ENCODE data around the gene ZNF205. TPM values are rescaled to one million over a fixed set of nuclear protein-coding genes. Genes with fewer than 3 reads are reported as not detected.
A peak's percentile ranks its signal among the peaks of the same experiment; 100 is the strongest.

The ZNF205 gene
- total and polyA plus RNA-seq, 2 of the 13 experiments (the other 11 are each of a cell fraction or from before 2014, with no cell fraction given) = 5.8 to 10.2 TPM

DNA sequence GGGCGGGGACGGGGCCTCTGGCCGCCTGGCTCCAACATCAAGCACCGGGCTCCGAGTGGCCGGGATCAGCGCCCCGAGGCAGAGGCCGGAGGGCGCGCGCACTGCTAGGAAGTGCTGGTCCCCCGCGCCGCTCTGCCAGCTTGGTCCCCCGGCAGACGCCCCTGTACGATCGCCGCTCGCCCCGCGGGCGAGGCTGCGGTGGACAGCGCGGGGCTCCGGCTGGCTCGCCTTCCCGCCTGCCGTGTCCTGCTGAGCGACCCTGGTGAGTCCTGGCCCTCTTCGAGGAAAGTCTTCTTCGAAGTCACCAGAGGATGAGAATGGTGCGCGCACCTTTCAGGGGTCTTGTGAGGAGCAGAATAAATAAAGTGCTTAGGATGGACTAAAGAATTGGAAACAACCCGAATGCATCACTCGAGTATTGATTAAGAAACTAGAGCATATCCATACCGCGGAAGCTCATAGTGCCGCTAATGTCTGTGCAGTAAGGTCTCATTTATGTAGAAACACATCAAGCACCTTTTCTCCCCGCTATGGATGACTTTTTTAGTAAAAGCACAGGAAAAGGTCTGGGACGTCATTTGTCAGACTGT lies 22.8 kb downstream of the ZNF205 start (continued):
- TF ChIP-seq MEIS2 (CRISPR knock-in tag; IDR thresholded peaks at IDR 0.05) (no peak; the same call in 1 of the 2 replicates), ZNF678 (CRISPR knock-in tag; IDR thresholded peaks at IDR 0.05) (0 out of 2 replicates have a peak, but pooled peaks have one; percentile 54), KAT7 (CRISPR knock-in tag; IDR thresholded peaks at IDR 0.05; ENCODE audit: borderline replicate concordance) (no peak), SALL1 (CRISPR knock-in tag; IDR thresholded peaks at IDR 0.05) (peak; percentile 32; the same call in 1 of the 2 replicates), SETDB1 (CRISPR knock-in tag; IDR thresholded peaks at IDR 0.05; ENCODE audit: borderline replicate concordance) (no peak), KDM2A (CRISPR knock-in tag; IDR thresholded peaks at IDR 0.05; ENCODE audit: borderline replicate concordance, low read depth) (0 out of 2 replicates have a peak, but pooled peaks have one; percentile 7), ZBTB26 (CRISPR knock-in tag; IDR thresholded peaks at IDR 0.05; ENCODE audit: borderline replicate concordance) (no peak), NKX3-1 (CRISPR knock-in tag; IDR thresholded peaks at IDR 0.05) (peak; percentile 43; the same call in 1 of the 2 replicates), THAP11 (CRISPR knock-in tag; IDR thresholded peaks at IDR 0.05) (no peak), NR2C2 (CRISPR knock-in tag; IDR thresholded peaks at IDR 0.05; ENCODE audit: borderline replicate concordance) (peak; percentile 17; the same call in 1 of the 2 replicates), ZNF501 (CRISPR knock-in tag; IDR thresholded peaks at IDR 0.05) (no peak; the same call in 1 of the 2 replicates), ZSCAN12 (CRISPR knock-in tag; IDR thresholded peaks at IDR 0.05) (no peak), RFXAP (CRISPR knock-in tag; IDR thresholded peaks at IDR 0.05; ENCODE audit: borderline replicate concordance) (0 out of 2 replicates have a peak, but pooled peaks have one; percentile 16), ZNF543 (CRISPR knock-in tag; IDR thresholded peaks at IDR 0.05) (peak; percentile 36; the same call in 1 of the 2 replicates), NFIB (CRISPR knock-in tag; IDR thresholded peaks at IDR 0.05; ENCODE audit: borderline replicate concordance) (no peak), TBP (CRISPR knock-in tag; IDR thresholded peaks at IDR 0.05) (0 out of 2 replicates have a peak, but pooled peaks have one; percentile 76), HNF1A (IDR thresholded peaks at IDR 0.05; ENCODE audit: low read depth) (no peak), HNF1A (CRISPR knock-in tag; IDR thresholded peaks at IDR 0.05; ENCODE audit: borderline replicate concordance) (0 out of 2 replicates have a peak, but pooled peaks have one; percentile 19)
- TF ChIP-seq, protein P1, sequence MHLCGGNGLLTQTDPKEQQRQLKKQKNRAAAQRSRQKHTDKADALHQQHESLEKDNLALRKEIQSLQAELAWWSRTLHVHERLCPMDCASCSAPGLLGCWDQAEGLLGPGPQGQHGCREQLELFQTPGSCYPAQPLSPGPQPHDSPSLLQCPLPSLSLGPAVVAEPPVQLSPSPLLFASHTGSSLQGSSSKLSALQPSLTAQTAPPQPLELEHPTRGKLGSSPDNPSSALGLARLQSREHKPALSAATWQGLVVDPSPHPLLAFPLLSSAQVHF (CRISPR knock-in tag; IDR thresholded peaks at IDR 0.05) = no peak
- TF ChIP-seq, protein P2, sequence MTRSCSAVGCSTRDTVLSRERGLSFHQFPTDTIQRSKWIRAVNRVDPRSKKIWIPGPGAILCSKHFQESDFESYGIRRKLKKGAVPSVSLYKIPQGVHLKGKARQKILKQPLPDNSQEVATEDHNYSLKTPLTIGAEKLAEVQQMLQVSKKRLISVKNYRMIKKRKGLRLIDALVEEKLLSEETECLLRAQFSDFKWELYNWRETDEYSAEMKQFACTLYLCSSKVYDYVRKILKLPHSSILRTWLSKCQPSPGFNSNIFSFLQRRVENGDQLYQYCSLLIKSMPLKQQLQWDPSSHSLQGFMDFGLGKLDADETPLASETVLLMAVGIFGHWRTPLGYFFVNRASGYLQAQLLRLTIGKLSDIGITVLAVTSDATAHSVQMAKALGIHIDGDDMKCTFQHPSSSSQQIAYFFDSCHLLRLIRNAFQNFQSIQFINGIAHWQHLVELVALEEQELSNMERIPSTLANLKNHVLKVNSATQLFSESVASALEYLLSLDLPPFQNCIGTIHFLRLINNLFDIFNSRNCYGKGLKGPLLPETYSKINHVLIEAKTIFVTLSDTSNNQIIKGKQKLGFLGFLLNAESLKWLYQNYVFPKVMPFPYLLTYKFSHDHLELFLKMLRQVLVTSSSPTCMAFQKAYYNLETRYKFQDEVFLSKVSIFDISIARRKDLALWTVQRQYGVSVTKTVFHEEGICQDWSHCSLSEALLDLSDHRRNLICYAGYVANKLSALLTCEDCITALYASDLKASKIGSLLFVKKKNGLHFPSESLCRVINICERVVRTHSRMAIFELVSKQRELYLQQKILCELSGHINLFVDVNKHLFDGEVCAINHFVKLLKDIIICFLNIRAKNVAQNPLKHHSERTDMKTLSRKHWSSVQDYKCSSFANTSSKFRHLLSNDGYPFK (CRISPR knock-in tag; IDR thresholded peaks at IDR 0.05; ENCODE audit: borderline replicate concordance) = no peak

Measured in HepG2 (cell line).